ENCODE measurements around the gene DYNLRB1.
"Not testable (repeated sequence)": the region's sequence is repeated elsewhere in the genome, so short reads cannot be mapped to it uniquely, and the experiment has no call there.

The DYNLRB1 gene

GRCh38 chr20:34512266-34512954 lies 3.8 kb upstream of the DYNLRB1 start:
- no peak for DNase-seq (ENCODE audit: low spot score)

DNA sequence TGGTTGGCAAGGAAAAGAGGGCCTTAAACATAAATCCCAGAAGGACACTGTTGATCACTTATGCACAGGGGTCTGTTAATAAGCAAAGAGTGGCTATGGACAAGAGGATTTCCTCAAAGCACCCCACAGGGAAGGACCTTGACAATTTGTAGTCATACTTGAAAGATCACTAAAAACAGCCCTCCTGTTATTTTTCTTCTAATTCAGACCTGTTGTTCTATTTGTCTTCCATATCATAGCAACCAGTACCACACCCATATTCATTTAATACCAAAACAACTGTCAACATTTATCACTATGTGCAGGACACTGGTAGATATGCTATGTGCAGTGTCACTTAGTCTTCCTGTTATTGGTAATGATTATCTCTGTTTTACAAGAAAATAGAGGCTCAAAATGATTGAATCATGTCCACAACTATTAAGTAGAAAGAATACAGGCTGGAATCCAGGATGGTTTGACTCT lies 3.2 kb upstream of the DYNLRB1 start:
- peak; percentile 37 for DNase-seq (ENCODE audit: low spot score)

- DNase-seq (ENCODE audit: low spot score), result not testable (repeated sequence)
Observed at GRCh38 chr20:34514034-34514433, 2.2 kb upstream of the DYNLRB1 start.

DNA sequence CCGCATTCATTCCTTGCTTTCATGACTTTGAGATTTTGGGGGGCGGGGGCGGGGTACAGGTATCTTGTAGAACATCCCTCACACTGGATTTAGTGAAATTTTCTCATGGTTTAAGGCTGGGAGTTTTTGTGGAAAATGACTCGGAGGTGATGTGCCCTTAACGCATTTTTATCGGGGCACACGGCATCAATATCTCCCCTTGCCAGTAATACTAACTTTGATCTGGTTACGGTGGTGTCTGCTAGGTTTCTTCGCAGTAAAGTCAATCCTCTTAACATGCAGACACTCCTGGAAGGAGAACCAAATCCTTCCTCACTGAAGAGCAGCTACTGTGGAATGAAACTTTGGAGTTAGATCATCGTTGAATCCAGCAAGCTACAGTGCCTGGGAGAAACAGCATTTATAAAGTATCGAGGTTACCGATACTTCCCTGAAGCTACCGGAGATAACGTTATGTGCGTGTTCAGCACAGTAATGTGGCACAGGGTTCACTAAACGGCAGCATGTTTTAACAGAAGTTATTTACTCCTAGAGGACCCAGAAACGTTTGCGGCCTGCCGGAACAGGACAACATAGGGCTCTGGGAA lies 1.2 kb upstream of the DYNLRB1 start:
- no peak for DNase-seq (ENCODE audit: low spot score)

DNA sequence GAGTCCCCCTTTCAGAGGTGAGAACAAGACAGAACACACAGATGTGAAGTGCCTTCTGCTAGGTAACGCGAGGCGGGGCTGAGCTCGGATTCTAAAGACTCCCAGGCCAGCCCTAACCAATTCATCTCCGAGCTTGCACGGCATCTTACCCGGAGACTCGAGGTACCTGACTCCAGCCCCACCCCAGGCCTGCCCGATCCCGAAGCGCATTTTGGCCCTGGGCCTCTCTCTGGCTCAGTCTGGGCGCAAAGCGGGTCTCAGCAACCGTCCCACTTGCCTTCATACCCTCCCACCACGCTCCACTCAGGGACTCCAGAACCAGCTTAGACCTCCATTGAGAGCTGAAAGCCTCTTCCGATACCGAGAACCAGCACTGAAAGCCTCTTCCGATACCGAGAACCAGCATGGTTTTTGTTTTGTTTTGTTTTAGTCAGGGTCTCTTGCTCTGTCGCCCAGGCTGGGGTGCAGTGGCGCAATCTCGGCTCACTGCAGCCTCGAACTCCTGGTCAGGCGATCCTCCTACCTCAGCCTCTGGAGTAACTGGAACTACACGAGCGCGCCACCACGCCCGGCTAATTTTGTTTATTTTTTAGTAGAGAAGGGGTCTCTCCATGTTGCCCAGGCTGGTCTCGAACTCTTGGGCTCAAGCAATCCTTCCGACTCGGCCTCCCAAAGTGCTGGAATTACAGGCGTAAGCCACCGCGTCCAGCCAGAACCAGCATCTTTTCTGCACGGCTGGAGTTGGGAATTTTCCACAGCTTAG lies 557 bp upstream of the DYNLRB1 start:
- peak; percentile 87 for DNase-seq (ENCODE audit: low spot score)

- no peak for DNase-seq (ENCODE audit: low spot score)
Observed at GRCh38 chr20:34517114-34517505, 888 bp downstream of the DYNLRB1 start.

DNA sequence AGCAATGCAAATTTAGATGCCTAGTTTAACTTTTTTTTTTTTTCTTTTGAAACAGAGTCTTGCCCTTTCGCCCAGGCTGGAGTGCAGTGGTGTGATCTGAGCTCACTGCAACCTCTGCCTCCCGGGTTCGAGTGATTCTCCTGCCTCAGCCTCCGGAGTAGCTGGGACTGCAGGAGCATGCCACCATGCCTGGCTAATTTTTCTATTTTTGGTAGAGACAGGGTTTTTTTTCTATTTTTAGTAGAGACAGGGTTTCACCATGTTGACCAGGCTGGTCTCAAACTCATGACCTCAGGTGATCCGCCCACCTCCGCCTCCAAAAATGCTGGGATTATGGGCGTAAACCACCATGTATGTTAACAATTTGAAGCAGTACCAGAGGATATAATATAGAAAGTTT lies 2.6 kb downstream of the DYNLRB1 start:
- DNase-seq (ENCODE audit: low spot score), result not testable (repeated sequence)

DNA sequence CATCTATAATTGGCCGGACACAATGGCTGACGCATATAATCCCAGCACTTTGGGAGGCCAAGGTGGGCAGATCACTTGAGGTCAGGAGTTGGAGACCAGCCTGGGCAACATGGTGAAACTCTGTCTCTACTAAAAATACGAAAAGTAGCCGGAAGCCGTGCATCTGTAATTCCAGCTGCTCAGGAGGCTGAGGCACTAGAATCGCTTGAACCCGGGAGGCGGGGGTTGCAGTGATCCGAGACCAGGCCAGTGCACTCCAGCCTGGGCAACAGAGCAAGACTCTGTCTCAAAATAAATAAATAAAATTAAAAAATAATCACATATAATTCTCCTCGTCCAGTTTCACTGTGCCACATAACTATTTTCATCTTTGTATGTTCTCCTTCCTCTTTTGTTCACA lies 3.6 kb downstream of the DYNLRB1 start:
- not testable (repeated sequence) for DNase-seq (ENCODE audit: low spot score)

GRCh38 chr20:34522969-34523871 lies 7.0 kb downstream of the DYNLRB1 start:
- DNase-seq (ENCODE audit: low spot score), result peak; percentile 79

- DNase-seq (ENCODE audit: low spot score), result no peak
Observed at GRCh38 chr20:34524426-34524825, 8.2 kb downstream of the DYNLRB1 start.

DNA sequence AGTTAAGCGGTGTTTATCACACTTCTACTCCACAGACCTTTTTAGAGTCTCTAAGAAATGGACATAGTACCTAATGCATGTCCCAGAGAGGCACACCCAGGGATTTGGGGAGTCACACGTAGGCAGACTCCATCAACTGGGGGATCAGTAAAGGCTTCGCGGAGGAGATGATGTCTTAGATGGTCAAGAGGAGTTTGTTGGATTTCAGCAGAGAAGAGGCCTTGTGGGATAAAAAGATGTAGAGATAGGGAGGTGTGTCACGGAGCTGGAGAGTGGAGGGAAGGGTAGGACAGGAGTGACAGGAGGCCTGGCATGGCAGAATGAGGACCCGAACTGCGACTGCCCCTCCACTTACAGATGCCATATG lies 9.1 kb downstream of the DYNLRB1 start:
- no peak for DNase-seq (ENCODE audit: low spot score)

GRCh38 chr20:34525709-34526416 lies 9.6 kb downstream of the DYNLRB1 start:
- DNase-seq (ENCODE audit: low spot score), result no peak

GRCh38 chr20:34526466-34526865 lies 10.2 kb downstream of the DYNLRB1 start:
- DNase-seq (ENCODE audit: low spot score), result no peak

DNA sequence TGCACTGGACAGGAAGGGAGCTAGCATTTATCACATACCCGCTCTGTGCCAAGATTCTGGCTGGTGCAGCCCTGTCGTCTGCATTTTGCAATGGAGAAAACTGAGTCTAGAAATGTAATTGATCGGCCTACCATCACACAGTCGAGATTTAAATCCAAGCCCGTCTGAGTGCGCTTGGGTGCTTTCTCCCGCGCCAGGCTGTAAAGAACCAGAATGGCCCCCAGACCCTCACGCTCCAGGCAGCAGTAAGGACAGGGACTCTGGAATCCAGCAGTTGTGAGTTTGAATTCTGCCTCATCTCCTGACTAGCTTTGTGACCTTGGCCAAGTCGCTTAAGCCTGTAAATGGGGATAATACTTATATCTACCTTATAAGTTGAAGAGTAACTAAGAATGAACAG lies 10.8 kb downstream of the DYNLRB1 start:
- DNase-seq (ENCODE audit: low spot score), result no peak

DNA sequence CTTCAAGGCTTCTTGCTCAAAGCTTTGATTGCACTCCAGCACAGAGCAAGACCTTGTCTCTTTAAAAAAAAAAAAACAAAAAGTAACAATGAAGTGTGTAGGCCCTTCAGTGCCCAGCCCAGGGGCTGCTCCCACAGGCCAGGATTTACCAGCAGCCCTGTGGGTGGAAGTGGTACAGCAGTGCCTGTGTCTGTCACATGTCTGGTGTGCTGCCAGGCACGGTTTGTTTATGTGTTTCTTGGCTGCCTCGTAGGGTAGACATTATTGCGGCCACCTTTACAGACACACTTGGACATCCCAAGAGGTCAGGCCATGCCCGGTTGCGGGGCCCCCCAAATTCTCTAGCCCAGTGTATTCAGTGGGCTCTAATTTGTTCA lies 12.7 kb downstream of the DYNLRB1 start:
- DNase-seq (ENCODE audit: low spot score), result no peak

- no peak for DNase-seq (ENCODE audit: low spot score)
Observed at GRCh38 chr20:34529742-34530141, 13.5 kb downstream of the DYNLRB1 start.

DNA sequence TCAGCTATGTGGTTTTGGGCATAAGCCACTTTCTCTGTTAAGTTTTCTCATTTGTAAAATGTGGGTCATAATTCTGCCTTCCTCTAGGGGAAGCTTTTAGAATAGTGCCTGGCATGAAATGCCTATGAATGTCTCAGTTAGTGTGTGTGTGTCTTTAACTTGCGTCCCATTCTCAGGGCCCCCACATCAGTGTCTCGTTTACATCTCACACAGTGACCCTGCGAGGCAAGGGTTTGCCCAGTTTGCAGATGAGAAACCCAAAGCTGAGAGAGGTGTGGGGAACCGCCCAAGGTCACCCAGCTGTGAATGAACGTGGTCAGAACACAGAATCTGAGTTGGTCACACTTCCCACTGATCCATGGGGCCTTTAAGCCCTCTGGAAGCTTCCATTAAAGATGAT lies 14.1 kb downstream of the DYNLRB1 start:
- DNase-seq (ENCODE audit: low spot score), result no peak

DNA sequence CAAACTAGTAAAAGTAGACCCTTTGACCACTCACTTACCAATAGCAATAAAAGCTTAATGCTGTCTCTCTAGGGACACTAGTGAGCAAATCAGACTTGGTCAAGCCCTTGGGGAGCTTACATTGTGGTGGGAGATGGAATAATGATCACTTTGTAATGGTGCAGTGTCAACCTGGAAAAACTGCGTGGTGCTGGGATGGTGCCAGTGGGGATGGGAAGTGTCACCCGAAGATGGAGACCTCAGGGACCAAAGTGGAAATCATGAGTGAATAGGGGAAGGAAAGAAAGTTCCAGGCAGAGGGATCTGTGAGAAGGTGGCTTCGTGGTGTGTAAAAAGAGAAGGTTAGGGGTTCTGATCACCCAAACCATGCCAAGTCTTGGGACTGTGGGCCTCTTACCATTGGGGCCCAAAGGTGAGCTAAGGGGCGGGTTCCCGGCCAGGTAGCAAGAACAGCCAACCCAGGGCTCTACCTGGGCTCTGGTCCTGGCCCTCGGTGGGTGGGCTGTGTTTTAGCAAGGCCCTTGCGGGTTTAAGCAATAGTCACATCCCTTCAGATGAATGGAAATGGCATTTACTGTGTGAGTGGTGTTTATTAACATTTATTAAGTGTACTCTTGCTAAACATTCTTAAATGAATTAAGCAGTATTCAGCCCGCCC lies 15.5 kb downstream of the DYNLRB1 start:
- DNase-seq (ENCODE audit: low spot score), result no peak

DNA sequence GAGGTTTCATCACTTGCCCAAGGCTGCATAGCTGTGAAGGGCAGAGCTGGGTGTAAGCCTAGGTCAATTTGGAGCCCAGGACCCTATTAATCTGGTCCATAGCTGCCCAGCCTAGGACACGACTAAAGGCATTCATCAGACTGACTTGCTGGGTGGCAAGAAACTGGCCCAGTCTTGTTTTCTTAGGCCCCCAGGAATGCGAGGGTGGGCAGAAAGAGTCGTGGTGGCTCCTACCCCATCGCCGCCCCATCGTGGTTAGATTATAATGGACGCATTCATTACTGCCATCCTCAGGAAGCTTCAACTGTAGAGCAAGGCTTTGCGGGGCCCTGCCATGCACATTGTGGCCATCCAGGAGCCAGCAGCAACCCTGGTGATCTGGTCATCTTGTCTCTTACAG lies 16.1 kb downstream of the DYNLRB1 start:
- DNase-seq (ENCODE audit: low spot score), result no peak

DNA sequence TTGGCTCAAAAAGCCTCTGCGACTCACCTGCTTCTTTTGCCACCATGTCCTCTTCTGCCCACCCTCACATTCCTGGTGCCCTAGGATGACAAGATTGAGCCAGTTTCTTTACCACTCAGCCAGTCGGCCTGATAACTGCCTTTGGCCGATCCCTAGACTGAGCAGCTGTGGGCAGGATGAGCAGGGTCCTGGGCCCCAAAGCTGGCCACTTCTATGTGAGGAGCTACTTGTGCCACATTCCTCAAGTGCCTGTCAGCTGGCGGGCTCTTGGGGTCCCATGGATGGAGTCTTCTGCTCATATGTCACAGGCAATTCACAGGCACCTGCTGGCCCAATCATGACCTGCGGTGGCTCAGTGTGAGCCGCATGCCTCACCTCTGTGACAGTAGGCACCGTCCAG lies 16.5 kb downstream of the DYNLRB1 start:
- no peak for DNase-seq (ENCODE audit: low spot score)

All from NAMALWA (cell line).